Measurements from ENCODE around the gene MARS1. TPM values are rescaled to one million over a fixed set of nuclear protein-coding genes. Genes with fewer than 3 reads are reported as not detected.
A peak's percentile ranks its signal among the peaks of the same experiment; 100 is the strongest.

Gene MARS1
- total RNA-seq, 1 donor from 2014 or later, result 257 TPM

DNA sequence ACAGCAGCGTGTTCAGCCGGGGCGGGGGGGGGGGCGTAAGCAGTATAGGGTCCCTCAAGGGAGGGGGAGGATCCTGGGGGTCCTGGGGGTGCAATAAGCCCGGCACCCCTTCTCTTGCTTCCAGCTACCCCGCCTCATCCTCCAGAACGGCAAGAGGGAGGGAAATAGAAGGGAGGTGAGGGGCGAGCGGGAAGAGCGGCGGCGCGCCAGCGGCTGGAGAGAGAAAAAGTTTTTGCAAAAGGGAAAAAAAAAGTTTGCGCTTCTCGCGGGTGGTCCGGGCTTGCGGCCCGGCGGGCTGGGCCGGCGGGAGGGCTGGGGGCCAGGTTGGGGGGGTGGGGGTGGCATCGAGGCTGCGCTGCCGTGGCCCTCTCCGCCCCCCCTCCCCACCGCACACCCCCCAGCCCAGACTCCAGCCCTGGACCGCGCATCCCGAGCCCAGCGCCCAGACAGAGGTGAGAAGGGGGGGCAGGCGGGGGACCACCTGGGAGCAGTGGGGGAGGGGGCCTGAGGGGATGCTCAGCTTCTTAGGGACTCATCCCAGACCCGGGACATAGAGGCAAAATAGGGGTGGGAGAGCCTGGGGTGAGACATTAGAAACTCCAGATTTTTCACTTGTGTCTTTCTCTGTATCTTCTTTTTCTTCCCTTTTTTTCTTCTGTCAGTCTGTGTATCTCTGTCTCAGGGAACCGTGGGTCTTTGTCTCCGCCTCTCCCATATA is 28.0 kb upstream of the MARS1 start, which contains the start of gene GLI1:
Gene GLI1, plus strand, starts transcription at position 36 of the 718 bp plus-strand sequence. CDS start 3,907 bp downstream, outside the sequence.
- TF ChIP-seq, protein P1, sequence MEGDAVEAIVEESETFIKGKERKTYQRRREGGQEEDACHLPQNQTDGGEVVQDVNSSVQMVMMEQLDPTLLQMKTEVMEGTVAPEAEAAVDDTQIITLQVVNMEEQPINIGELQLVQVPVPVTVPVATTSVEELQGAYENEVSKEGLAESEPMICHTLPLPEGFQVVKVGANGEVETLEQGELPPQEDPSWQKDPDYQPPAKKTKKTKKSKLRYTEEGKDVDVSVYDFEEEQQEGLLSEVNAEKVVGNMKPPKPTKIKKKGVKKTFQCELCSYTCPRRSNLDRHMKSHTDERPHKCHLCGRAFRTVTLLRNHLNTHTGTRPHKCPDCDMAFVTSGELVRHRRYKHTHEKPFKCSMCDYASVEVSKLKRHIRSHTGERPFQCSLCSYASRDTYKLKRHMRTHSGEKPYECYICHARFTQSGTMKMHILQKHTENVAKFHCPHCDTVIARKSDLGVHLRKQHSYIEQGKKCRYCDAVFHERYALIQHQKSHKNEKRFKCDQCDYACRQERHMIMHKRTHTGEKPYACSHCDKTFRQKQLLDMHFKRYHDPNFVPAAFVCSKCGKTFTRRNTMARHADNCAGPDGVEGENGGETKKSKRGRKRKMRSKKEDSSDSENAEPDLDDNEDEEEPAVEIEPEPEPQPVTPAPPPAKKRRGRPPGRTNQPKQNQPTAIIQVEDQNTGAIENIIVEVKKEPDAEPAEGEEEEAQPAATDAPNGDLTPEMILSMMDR (conservative IDR thresholded peaks at IDR 0.05), result no peak
- peaks cover 41% of the 10 kb centered on the region for H3K4me1 Mint-ChIP-seq
- no peaks in the 10 kb centered on the region for H3K9me3 Mint-ChIP-seq
- no peaks in the 10 kb centered on the region for H3K36me3 Mint-ChIP-seq (ENCODE audit: low read depth)
- H3K27ac Mint-ChIP-seq (ENCODE audit: unreplicated experiment), result peak within 1 kb of the TSS; percentile 94
- DNase-seq (ENCODE audit: low read depth, low spot score), result no peak
- H3K4me3 Mint-ChIP-seq, result peak within 1 kb of the TSS; percentile 95
- H3K27me3 Mint-ChIP-seq (ENCODE audit: low read depth), result peaks cover 67% of the 10 kb centered on the region

DNA sequence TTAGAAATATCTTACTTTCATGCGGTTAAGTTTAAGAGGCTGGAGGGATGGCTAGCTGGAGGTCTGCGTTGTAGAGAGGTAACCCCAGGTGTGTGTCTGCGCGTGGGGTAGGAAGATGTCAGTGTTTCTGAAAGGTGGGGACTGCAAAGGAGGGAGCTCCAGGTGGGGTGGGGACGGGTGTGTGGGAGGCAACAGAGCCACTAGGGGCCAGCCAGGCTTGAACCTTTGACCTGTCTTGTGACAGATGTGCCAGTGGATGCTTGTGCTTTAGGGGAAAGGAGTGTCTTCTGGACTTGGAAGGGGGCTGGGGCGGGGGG is 27.4 kb upstream of the MARS1 start:
- H3K27me3 Mint-ChIP-seq (ENCODE audit: low read depth), result peaks cover 68% of the 10 kb centered on the region
- TF ChIP-seq, protein P1 (conservative IDR thresholded peaks at IDR 0.05), result no peak
- no peak for DNase-seq (ENCODE audit: low read depth, low spot score)
- peak overlapping the region; percentile 88 for H3K4me3 Mint-ChIP-seq
- no peaks in the 10 kb centered on the region for H3K9me3 Mint-ChIP-seq
- no peak overlapping the region for H3K27ac Mint-ChIP-seq (ENCODE audit: unreplicated experiment)
- no peaks in the 10 kb centered on the region for H3K36me3 Mint-ChIP-seq (ENCODE audit: low read depth)
- peaks cover 41% of the 10 kb centered on the region for H3K4me1 Mint-ChIP-seq

DNA sequence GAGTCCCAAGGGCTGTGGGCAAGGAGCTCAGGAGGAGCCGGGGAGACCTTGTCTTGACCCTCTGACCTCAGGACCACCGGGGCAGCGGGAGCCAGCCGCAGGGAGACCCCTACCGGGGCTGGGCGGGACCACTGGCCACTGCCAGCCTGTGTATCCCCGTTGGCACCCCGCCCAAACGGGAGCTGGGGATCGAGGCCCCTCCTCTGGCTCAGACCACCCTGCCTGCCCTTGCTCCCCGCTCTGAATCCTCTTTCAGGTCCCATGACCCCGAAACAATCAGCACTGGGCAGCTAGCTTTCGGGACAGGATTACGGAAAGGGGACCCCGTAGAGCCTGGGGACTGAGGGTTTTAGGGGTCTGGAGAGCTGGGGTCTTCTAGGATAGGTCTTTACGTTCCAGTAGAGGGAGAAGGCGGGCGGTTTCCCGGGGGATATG is 27.0 kb upstream of the MARS1 start:
- Mint-ChIP-seq H3K9me3 (no peaks in the 10 kb centered on the region), H3K4me3 (peak overlapping the region; percentile 88), H3K27ac (ENCODE audit: unreplicated experiment) (no peak overlapping the region), H3K4me1 (peaks cover 40% of the 10 kb centered on the region), H3K36me3 (ENCODE audit: low read depth) (no peaks in the 10 kb centered on the region), H3K27me3 (ENCODE audit: low read depth) (peaks cover 70% of the 10 kb centered on the region)
- TF ChIP-seq, protein P1 (conservative IDR thresholded peaks at IDR 0.05), result no peak
- peak; percentile 54 for DNase-seq (ENCODE audit: low read depth, low spot score)

DNA sequence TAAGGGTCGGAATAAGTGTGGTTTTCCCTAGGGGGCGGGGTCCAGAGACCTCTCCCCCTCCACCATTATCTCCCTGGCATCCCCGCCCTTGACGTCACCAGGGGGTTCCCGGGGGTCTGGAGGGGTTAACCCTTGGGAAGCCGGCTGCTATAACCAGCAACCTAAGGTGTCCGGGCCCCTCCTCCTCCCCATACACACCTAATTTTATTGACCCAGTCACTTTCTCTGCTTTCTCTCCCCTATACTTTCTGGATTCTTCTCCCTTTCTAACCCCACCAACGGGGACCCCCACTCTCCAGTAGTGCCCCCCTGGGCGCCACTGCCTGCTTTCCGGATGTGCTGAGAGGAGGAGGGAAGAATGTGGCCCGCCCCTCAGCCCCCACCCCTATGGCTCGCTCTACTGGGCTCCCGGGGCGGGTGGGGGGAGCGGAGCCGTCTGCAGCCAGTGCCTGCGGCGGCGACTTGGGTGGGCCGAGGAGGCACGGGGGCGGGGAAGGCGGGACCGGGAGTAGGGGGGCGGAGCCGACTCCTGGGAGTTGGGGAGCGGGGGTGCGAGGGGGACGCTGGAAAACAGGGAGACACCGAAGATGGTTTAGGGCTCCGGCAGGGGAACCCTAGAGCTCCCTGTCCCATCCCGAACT is 26.5 kb upstream of the MARS1 start:
- TF ChIP-seq, protein P1 (conservative IDR thresholded peaks at IDR 0.05), result no peak
- H3K9me3 Mint-ChIP-seq, result no peaks in the 10 kb centered on the region
- H3K4me1 Mint-ChIP-seq, result peaks cover 36% of the 10 kb centered on the region
- peak overlapping the region; percentile 88 for H3K4me3 Mint-ChIP-seq
- no peaks in the 10 kb centered on the region for H3K36me3 Mint-ChIP-seq (ENCODE audit: low read depth)
- H3K27ac Mint-ChIP-seq (ENCODE audit: unreplicated experiment), result no peak overlapping the region
- H3K27me3 Mint-ChIP-seq (ENCODE audit: low read depth), result peaks cover 69% of the 10 kb centered on the region
- DNase-seq (ENCODE audit: low read depth, low spot score), result peak; percentile 42

DNA sequence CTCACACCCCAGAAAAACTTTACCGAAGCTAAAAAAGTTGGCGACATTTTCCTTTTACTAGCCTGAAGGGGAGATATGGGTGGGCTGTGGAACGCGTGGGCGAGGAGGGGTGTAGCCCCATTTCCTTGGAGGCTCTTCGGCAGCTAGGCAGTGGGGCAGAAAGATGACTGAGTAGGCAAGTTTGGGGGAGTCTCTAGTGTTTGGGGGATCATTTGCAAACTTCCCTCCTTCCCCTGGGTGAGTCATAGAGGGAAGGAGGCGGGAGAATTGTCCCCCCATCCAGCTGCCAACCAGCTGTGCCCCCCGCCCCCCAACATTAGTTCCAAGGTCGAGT is 26.0 kb upstream of the MARS1 start:
- Mint-ChIP-seq H3K4me1 (peaks cover 36% of the 10 kb centered on the region), H3K27me3 (ENCODE audit: low read depth) (peaks cover 70% of the 10 kb centered on the region), H3K27ac (ENCODE audit: unreplicated experiment) (no peak overlapping the region), H3K4me3 (peak overlapping the region; percentile 88), H3K9me3 (no peaks in the 10 kb centered on the region), H3K36me3 (ENCODE audit: low read depth) (no peaks in the 10 kb centered on the region)
- TF ChIP-seq, protein P1 (conservative IDR thresholded peaks at IDR 0.05), result no peak
- DNase-seq (ENCODE audit: low read depth, low spot score), result no peak

All from neural crest cell (in vitro differentiated cells).